ENCODE results near the gene EXD3.

EXD3 gene

DNA sequence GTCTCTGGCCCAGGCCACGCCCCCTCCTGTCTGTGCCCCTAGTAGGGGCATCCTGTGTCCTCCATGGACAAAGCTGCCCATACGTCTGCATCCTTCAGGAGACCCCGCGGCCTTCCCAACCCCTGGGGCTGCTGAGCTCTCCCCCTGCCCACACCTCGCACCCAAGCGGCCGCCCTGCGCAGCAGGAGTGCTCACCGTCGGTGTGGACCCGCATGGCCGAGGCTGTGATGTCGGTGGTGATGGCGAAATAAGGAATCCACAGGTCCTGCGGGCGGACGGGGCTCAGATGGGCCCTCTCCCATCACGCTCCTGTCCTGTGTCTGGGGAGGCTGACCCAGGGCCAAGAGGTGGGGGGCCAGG, 40.9 kb upstream of the EXD3 start:
- TF ChIP-seq NFIC (IDR thresholded peaks at IDR 0.05) = no peak
- no peak for TF ChIP-seq YY1 (IDR thresholded peaks at IDR 0.05; ENCODE audit: low read depth)
- TF ChIP-seq TAF1 (IDR thresholded peaks at IDR 0.05; ENCODE audit: low read depth) = no peak
- TF ChIP-seq, protein P1, sequence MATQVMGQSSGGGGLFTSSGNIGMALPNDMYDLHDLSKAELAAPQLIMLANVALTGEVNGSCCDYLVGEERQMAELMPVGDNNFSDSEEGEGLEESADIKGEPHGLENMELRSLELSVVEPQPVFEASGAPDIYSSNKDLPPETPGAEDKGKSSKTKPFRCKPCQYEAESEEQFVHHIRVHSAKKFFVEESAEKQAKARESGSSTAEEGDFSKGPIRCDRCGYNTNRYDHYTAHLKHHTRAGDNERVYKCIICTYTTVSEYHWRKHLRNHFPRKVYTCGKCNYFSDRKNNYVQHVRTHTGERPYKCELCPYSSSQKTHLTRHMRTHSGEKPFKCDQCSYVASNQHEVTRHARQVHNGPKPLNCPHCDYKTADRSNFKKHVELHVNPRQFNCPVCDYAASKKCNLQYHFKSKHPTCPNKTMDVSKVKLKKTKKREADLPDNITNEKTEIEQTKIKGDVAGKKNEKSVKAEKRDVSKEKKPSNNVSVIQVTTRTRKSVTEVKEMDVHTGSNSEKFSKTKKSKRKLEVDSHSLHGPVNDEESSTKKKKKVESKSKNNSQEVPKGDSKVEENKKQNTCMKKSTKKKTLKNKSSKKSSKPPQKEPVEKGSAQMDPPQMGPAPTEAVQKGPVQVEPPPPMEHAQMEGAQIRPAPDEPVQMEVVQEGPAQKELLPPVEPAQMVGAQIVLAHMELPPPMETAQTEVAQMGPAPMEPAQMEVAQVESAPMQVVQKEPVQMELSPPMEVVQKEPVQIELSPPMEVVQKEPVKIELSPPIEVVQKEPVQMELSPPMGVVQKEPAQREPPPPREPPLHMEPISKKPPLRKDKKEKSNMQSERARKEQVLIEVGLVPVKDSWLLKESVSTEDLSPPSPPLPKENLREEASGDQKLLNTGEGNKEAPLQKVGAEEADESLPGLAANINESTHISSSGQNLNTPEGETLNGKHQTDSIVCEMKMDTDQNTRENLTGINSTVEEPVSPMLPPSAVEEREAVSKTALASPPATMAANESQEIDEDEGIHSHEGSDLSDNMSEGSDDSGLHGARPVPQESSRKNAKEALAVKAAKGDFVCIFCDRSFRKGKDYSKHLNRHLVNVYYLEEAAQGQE (IDR thresholded peaks at IDR 0.05; ENCODE audit: low read depth) = no peak
- TF ChIP-seq ZBTB7A (IDR thresholded peaks at IDR 0.05; ENCODE audit: low read depth) = no peak

DNA sequence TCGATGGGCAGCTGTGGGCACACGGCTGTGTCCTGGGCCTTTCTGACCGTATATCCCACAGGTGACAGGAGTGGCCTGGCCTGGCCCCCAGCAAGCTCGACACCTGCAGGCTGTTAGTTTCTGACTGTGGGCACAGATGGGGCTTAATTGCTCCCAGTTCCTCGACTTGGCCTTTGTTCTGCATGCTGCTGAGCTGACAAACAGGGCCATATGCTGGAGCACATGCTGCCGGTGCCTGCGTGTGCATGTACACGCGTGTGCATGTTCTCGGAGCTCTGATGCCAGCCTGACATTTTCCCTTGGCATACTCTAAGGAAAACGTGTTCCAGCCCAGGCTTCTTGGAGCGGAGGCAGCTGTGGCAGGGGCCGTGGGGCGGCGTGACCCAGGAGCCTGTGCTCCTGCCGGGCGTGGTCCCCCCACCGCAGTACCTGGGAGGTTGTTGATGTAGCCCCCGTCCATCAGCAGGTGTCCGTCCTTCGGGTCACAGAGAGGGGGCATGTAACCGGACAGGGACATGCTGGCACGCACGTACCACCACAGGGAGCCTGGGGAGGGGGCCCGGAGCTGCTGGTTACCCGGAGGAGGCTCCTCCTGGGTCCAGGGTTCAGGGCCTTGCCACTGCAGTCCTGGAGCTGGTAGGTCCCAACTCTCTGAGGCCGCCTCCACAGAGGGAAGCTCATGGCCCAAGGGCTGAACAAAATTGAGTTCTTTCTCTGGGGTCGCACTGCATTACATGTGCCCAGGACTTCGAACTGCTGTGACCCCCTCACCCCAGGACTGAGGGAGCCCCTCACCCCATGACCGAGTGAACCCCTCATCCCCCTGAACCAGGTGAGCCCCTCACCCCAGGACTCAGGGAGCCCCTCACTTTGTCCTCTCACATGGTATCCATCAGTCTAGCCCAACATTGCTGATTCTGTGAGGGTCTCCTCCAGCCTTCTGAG, 40.3 kb upstream of the EXD3 start:
- TF ChIP-seq TEAD4 (IDR thresholded peaks at IDR 0.05) (no peak), TAF1 (IDR thresholded peaks at IDR 0.05; ENCODE audit: low read depth) (no peak), EGR1 (IDR thresholded peaks at IDR 0.05) (no peak), CREB1 (IDR thresholded peaks at IDR 0.05; ENCODE audit: low read depth) (no peak), YY1 (IDR thresholded peaks at IDR 0.05; ENCODE audit: low read depth) (no peak), RAD21 (IDR thresholded peaks at IDR 0.05; ENCODE audit: low read depth) (no peak), FOXM1 (IDR thresholded peaks at IDR 0.05; ENCODE audit: borderline replicate concordance, low read depth) (no peak), TCF12 (IDR thresholded peaks at IDR 0.05; ENCODE audit: low read depth) (no peak), EP300 (IDR thresholded peaks at IDR 0.05; ENCODE audit: borderline replicate concordance) (no peak), NFIC (IDR thresholded peaks at IDR 0.05) (no peak), CEBPB (IDR thresholded peaks at IDR 0.05) (no peak)
- TF ChIP-seq, protein P2, sequence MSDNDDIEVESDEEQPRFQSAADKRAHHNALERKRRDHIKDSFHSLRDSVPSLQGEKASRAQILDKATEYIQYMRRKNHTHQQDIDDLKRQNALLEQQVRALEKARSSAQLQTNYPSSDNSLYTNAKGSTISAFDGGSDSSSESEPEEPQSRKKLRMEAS (IDR thresholded peaks at IDR 0.05) = no peak

DNA sequence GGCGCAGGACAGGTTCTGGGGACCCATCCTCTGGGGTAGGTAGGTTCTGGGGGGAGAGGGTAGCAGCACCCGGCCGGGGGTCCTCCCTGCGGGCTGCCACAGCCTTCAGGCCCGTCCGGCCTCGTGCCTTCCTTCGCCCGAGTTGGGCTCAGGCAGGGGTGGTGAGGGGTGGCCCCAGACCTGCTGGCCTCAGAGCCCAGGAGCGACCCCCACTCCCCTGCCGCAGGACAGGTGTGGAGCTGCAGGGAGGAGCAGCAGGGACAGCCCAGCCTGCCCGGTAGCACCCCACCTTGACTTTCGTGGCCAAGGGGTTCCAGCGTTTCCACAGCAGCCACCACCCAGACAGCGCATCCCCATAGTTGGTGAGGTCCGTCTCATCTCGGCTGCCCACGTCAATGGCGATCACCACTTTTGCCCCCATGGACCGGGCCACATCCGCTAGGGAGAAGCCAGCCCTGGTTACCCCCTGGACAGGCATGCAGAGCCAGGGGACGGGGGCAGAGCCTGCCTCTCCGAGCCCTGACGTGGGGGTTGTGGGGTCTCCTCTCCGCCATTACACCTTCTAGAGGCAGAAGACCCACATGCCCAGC, 39.5 kb upstream of the EXD3 start:
- TF ChIP-seq TCF12 (IDR thresholded peaks at IDR 0.05; ENCODE audit: low read depth) (no peak), ZBTB7A (IDR thresholded peaks at IDR 0.05; ENCODE audit: low read depth) (no peak), CEBPB (IDR thresholded peaks at IDR 0.05) (no peak), TEAD4 (IDR thresholded peaks at IDR 0.05) (no peak), CREB1 (IDR thresholded peaks at IDR 0.05; ENCODE audit: low read depth) (no peak), FOXM1 (IDR thresholded peaks at IDR 0.05; ENCODE audit: borderline replicate concordance, low read depth) (no peak), EP300 (IDR thresholded peaks at IDR 0.05; ENCODE audit: borderline replicate concordance) (no peak), RAD21 (IDR thresholded peaks at IDR 0.05; ENCODE audit: low read depth) (no peak), EGR1 (IDR thresholded peaks at IDR 0.05) (no peak), YY1 (IDR thresholded peaks at IDR 0.05; ENCODE audit: low read depth) (no peak)
- TF ChIP-seq, protein P3, sequence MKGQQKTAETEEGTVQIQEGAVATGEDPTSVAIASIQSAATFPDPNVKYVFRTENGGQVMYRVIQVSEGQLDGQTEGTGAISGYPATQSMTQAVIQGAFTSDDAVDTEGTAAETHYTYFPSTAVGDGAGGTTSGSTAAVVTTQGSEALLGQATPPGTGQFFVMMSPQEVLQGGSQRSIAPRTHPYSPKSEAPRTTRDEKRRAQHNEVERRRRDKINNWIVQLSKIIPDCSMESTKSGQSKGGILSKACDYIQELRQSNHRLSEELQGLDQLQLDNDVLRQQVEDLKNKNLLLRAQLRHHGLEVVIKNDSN (IDR thresholded peaks at IDR 0.05) = no peak
- TF ChIP-seq, protein P1 (IDR thresholded peaks at IDR 0.05; ENCODE audit: low read depth) = no peak
- TF ChIP-seq, protein P2 (IDR thresholded peaks at IDR 0.05) = no peak

DNA sequence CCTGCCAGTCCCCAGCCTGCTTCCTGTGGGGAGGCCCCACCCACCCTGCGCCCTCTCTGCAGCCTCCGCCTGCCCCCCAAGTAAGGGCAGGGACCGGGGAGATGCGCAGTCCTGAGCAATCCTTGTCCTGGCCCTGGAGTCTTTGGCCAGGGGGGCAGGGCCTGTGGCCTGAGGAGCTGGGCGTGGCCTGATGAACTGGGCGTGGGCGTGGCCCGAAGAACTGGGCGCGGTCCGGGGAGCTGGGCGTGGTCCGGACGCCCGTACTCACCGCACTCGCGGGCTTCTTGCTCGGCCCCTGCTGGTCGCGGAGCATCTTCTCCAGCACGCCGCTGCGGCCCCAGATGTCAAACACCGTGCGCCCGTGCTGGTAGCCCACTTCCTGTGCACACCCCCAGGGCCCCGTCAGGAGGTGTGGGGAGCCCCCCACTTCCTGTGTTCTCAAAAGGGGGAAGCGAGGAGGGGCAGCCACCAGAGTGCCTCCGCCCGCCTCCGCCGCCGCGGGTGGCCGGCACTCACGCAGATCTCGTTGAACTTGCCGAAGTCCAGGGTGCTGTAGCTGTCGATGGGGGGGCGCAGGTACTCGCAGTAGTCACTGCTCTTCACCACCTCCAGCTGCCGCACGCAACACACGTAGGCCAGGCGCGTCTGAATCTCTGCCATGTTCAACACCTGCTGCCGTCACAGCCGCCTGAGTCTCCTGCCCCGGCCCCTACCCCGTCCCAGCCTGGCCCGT, 38.9 kb upstream of the EXD3 start:
- TF ChIP-seq EGR1 (IDR thresholded peaks at IDR 0.05) (0 out of 2 replicates have a peak, but pooled peaks have one; percentile 39), ZBTB7A (IDR thresholded peaks at IDR 0.05; ENCODE audit: low read depth) (no peak), CEBPB (IDR thresholded peaks at IDR 0.05) (no peak)

DNA sequence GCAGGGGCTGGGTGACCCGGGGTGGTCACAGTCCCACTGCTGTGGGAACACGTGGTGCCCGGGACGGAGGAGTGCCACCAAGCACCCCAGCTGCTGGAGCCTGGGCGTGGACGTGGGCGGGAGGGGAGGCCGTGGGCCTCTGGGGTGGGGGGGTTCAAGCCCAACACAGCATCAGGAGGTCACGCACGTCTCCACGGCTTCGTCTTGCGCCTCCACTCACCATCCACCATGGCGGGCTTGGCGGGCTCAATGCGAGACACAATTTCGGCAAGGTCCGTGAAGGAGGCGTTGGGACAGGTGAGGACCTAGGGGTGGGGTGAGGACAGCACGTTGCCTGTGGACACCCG, 38.3 kb upstream of the EXD3 start:
- TF ChIP-seq NFIC (IDR thresholded peaks at IDR 0.05) (no peak), ZBTB7A (IDR thresholded peaks at IDR 0.05; ENCODE audit: low read depth) (no peak), EP300 (IDR thresholded peaks at IDR 0.05; ENCODE audit: borderline replicate concordance) (no peak), YY1 (IDR thresholded peaks at IDR 0.05; ENCODE audit: low read depth) (no peak), RAD21 (IDR thresholded peaks at IDR 0.05; ENCODE audit: low read depth) (no peak), EGR1 (IDR thresholded peaks at IDR 0.05) (no peak)
- TF ChIP-seq, protein P2 (IDR thresholded peaks at IDR 0.05) = no peak
- TF ChIP-seq, protein P3 (IDR thresholded peaks at IDR 0.05) = no peak
- TF ChIP-seq, protein P1 (IDR thresholded peaks at IDR 0.05; ENCODE audit: low read depth) = no peak

Data from Ishikawa (cell line).